Measurements from ENCODE around the gene RNF167.
A peak's percentile ranks its signal among the peaks of the same experiment; 100 is the strongest.

RNF167 gene

GRCh38 chr17:4939796-4940554 is at the start of gene RNF167, which contains the start of gene SLC25A11:
Gene RNF167 (plus strand): TSS chr17:4940268. CDS start chr17:4940910, 642 bp downstream.
Gene SLC25A11 (minus strand): TSS chr17:4940046. CDS start chr17:4939910, 136 bp downstream.
- DNase-seq = peak; percentile 98

- no peak for DNase-seq
Observed at GRCh38 chr17:4891411-4892410, 48.4 kb upstream of the RNF167 start.

GRCh38 chr17:4892499-4893221 is 47.4 kb upstream of the RNF167 start:
- no peak for DNase-seq

- DNase-seq = no peak
Observed at GRCh38 chr17:4893272-4893671, 46.8 kb upstream of the RNF167 start.

GRCh38 chr17:4893721-4894560 is 46.1 kb upstream of the RNF167 start:
- no peak for DNase-seq

GRCh38 chr17:4895121-4895520 is 44.9 kb upstream of the RNF167 start:
- DNase-seq = no peak

- DNase-seq = no peak
Observed at GRCh38 chr17:4895657-4896331, 44.3 kb upstream of the RNF167 start.

- DNase-seq = no peak
Observed at GRCh38 chr17:4896332-4897197, 43.5 kb upstream of the RNF167 start.

GRCh38 chr17:4897198-4897687 is 42.8 kb upstream of the RNF167 start:
- DNase-seq = no peak

GRCh38 chr17:4897785-4898184 is 42.3 kb upstream of the RNF167 start:
- DNase-seq = no peak

GRCh38 chr17:4898351-4898750 is 41.7 kb upstream of the RNF167 start:
- no peak for DNase-seq

- no peak for DNase-seq
Observed at GRCh38 chr17:4898927-4899326, 41.1 kb upstream of the RNF167 start.

GRCh38 chr17:4899341-4900230 is 40.5 kb upstream of the RNF167 start, which contains the start of gene C17orf107:
Gene C17orf107 (plus strand): TSS chr17:4899536. CDS start chr17:4899763, 227 bp downstream.
- DNase-seq = no peak

GRCh38 chr17:4900231-4901107 is 39.6 kb upstream of the RNF167 start:
- no peak for DNase-seq

- DNase-seq = no peak
Observed at GRCh38 chr17:4901108-4901647, 38.9 kb upstream of the RNF167 start.

- no peak for DNase-seq
Observed at GRCh38 chr17:4901648-4902344, 38.3 kb upstream of the RNF167 start.

GRCh38 chr17:4902540-4902939 is 37.5 kb upstream of the RNF167 start:
- no peak for DNase-seq

Data from amniotic stem cell (primary cell).